HG02763 (cell line): ENCODE measurements around the gene CTBP2.

Source experiments
- ATAC-seq: cut with Tn5 transposase; IDR thresholded peaks from one replicate; pipeline ENCODE4 v1.9.1; 2021; ENCODE audit warnings: mild to moderate bottlenecking, moderate library complexity; ENCODE audit not compliant: unreplicated experiment

The CTBP2 gene

GRCh38 chr10:125145636-125146035, 14.7 kb downstream of the CTBP2 start:
- no peak for ATAC-seq

- no peak for ATAC-seq
These were observed 15.4 kb downstream of the CTBP2 start for GRCh38 chr10:125144693-125145623.

GRCh38 chr10:125144206-125144605, 16.2 kb downstream of the CTBP2 start:
- ATAC-seq, result no peak

GRCh38 chr10:125142946-125143345, 17.4 kb downstream of the CTBP2 start:
- no peak for ATAC-seq

- ATAC-seq, result no peak
These were observed 18.4 kb downstream of the CTBP2 start for GRCh38 chr10:125141860-125142484.

GRCh38 chr10:125141150-125141859, 19.1 kb downstream of the CTBP2 start:
- ATAC-seq, result no peak

GRCh38 chr10:125140151-125140550, 20.2 kb downstream of the CTBP2 start:
- no peak for ATAC-seq

GRCh38 chr10:125137601-125138438, 22.5 kb downstream of the CTBP2 start:
- ATAC-seq, result no peak

GRCh38 chr10:125136087-125136486, 24.3 kb downstream of the CTBP2 start:
- ATAC-seq, result no peak

GRCh38 chr10:125135771-125136035, 24.7 kb downstream of the CTBP2 start:
- no peak for ATAC-seq

GRCh38 chr10:125134916-125135770, 25.2 kb downstream of the CTBP2 start:
- no peak for ATAC-seq

- ATAC-seq, result no peak
These were observed 25.9 kb downstream of the CTBP2 start for GRCh38 chr10:125134483-125134848.

- no peak for ATAC-seq
These were observed 26.5 kb downstream of the CTBP2 start for GRCh38 chr10:125133696-125134482.

GRCh38 chr10:125132344-125132743, 28.0 kb downstream of the CTBP2 start:
- no peak for ATAC-seq

GRCh38 chr10:125130916-125131315, 29.4 kb downstream of the CTBP2 start:
- no peak for ATAC-seq

GRCh38 chr10:125130260-125130659, 30.1 kb downstream of the CTBP2 start:
- ATAC-seq, result no peak

- ATAC-seq, result no peak
These were observed 31.3 kb downstream of the CTBP2 start for GRCh38 chr10:125129076-125129458.

- ATAC-seq, result no peak
These were observed 31.8 kb downstream of the CTBP2 start for GRCh38 chr10:125128397-125129075.

- ATAC-seq, result no peak
These were observed 32.4 kb downstream of the CTBP2 start for GRCh38 chr10:125127986-125128385.
